ENCODE data around the gene SURF6.
"Not testable (repeated sequence)": the region's sequence is repeated elsewhere in the genome, so short reads cannot be mapped to it uniquely, and the experiment has no call there.

Gene SURF6

GRCh38 chr9:133347515-133347984 is 11.6 kb upstream of the SURF6 start:
- no peak for DNase-seq (ENCODE audit: low read depth)

GRCh38 chr9:133346021-133346785 is 10.2 kb upstream of the SURF6 start:
- DNase-seq (ENCODE audit: low read depth) = no peak

- DNase-seq (ENCODE audit: low read depth) = no peak
These were observed 9.6 kb upstream of the SURF6 start for GRCh38 chr9:133345596-133345995.

- DNase-seq (ENCODE audit: low read depth) = no peak
These were observed 9.0 kb upstream of the SURF6 start for GRCh38 chr9:133344979-133345378.

- no peak for DNase-seq (ENCODE audit: low read depth)
These were observed 8.1 kb upstream of the SURF6 start for GRCh38 chr9:133344071-133344470.

GRCh38 chr9:133342570-133342969 is 6.6 kb upstream of the SURF6 start:
- DNase-seq (ENCODE audit: low read depth) = no peak

GRCh38 chr9:133342069-133342406 is 6.0 kb upstream of the SURF6 start:
- DNase-seq (ENCODE audit: low read depth) = no peak

GRCh38 chr9:133341369-133342068 is 5.5 kb upstream of the SURF6 start:
- no peak for DNase-seq (ENCODE audit: low read depth)

- no peak for DNase-seq (ENCODE audit: low read depth)
These were observed 4.9 kb upstream of the SURF6 start for GRCh38 chr9:133340916-133341315.

- DNase-seq (ENCODE audit: low read depth) = no peak
These were observed 4.3 kb upstream of the SURF6 start for GRCh38 chr9:133340256-133340655.

GRCh38 chr9:133339641-133340040 is 3.7 kb upstream of the SURF6 start:
- DNase-seq (ENCODE audit: low read depth) = no peak

GRCh38 chr9:133334888-133335287 is 1.1 kb downstream of the SURF6 start:
- DNase-seq (ENCODE audit: low read depth) = not testable (repeated sequence)

GRCh38 chr9:133334161-133334560 is 1.8 kb downstream of the SURF6 start:
- DNase-seq (ENCODE audit: low read depth) = no peak

- no peak for DNase-seq (ENCODE audit: low read depth)
These were observed 2.4 kb downstream of the SURF6 start for GRCh38 chr9:133333566-133333965.

- no peak for DNase-seq (ENCODE audit: low read depth)
These were observed 3.0 kb downstream of the SURF6 start for GRCh38 chr9:133333011-133333410.

GRCh38 chr9:133332381-133332730 is 3.6 kb downstream of the SURF6 start:
- no peak for DNase-seq (ENCODE audit: low read depth)

- no peak for DNase-seq (ENCODE audit: low read depth)
These were observed 4.2 kb downstream of the SURF6 start for GRCh38 chr9:133331641-133332380.

GRCh38 chr9:133331221-133331620 is 4.8 kb downstream of the SURF6 start:
- DNase-seq (ENCODE audit: low read depth) = no peak

GRCh38 chr9:133329306-133330156 is 6.5 kb downstream of the SURF6 start:
- DNase-seq (ENCODE audit: low read depth) = not testable (repeated sequence)

GRCh38 chr9:133327834-133328484 is 8.0 kb downstream of the SURF6 start:
- no peak for DNase-seq (ENCODE audit: low read depth)

GRCh38 chr9:133327021-133327420 is 9.0 kb downstream of the SURF6 start:
- not testable (repeated sequence) for DNase-seq (ENCODE audit: low read depth)

Measured in GM04503 (cell line).